Spinal cord (tissue), 10 donors: ENCODE measurements around the gene DPY19L1. TPM values are rescaled to one million over a fixed set of nuclear protein-coding genes. Genes with fewer than 3 reads are reported as not detected.
"Not testable (repeated sequence)": the region's sequence is repeated elsewhere in the genome, so short reads cannot be mapped to it uniquely, and the experiment has no call there.

Experiments
- DNase-seq, 6 donors: peaks; one replicate each; pipeline versions ENCODE4 v3.0.0 to v3.0.0-alpha.2; 2013 to 2015; ENCODE audit warnings: low spot score in 6 of 6, low read depth in 4 of 6
- H3K27ac ChIP-seq: one replicate; pipeline ENCODE4 v1.5.1; 2013; ENCODE audit warnings: low read depth, low read length, control low read depth
- H3K27me3 ChIP-seq: one replicate; pipeline ENCODE4 v1.6.1; 2013; ENCODE audit warnings: low read length; ENCODE audit not compliant: control insufficient read depth, insufficient read depth
- H3K36me3 ChIP-seq: one replicate; pipeline ENCODE4 v1.6.1; 2013; ENCODE audit warnings: low read length; ENCODE audit not compliant: control insufficient read depth, insufficient read depth
- H3K4me1 ChIP-seq: one replicate; pipeline ENCODE4 v1.6.1; 2013; ENCODE audit warnings: low read length; ENCODE audit not compliant: control insufficient read depth, insufficient read depth
- H3K4me3 ChIP-seq: one replicate; pipeline ENCODE4 v1.5.1; 2013; ENCODE audit warnings: low read depth, low read length, control low read depth
- H3K9me3 ChIP-seq: one replicate; pipeline ENCODE4 v1.6.1; 2013; ENCODE audit warnings: low read length; ENCODE audit not compliant: control insufficient read depth, insufficient read depth
- WGBS: methylation state at CpG from one replicate; pipeline ENCODE4 v1.1.5; 2013; ENCODE audit warnings: missing lambda C conversion rate; ENCODE audit not compliant: insufficient coverage; 5-methylcytosine and 5-hydroxymethylcytosine counted together
- polyA plus RNA-seq, 2 donors: library from polyadenylated mRNA; unstranded; fragments of 120-200 nt; gene quantifications; one replicate each; pipeline ENCODE4 v1.2.1, GENCODE V29; 2013; ENCODE audit not compliant: insufficient read length in 2 of 2
- total RNA-seq, 2 donors: library from RNA; depleted of rRNA in 1 of 2; stranded (reverse); fragments of 120-200 nt in 1 of 2; fragments of >200 nt in 1 of 2; gene quantifications; one replicate each; pipeline versions ENCODE4 v1.2.3 to v1.2.4, GENCODE V29; 2013 to 2014
- donor health status: healthy.

The DPY19L1 gene
- total and polyA plus RNA-seq, 4 donors: 31.7 to 54.1 (median 42.4) TPM

- not testable (repeated sequence) for DNase-seq, H3K36me3 ChIP-seq, H3K4me3 ChIP-seq, H3K27ac ChIP-seq, H3K9me3 ChIP-seq, H3K4me1 ChIP-seq, H3K27me3 ChIP-seq
- no CpG with 5 or more reads among the region's 5 CpGs for WGBS
Observed at GRCh38 chr7:34996423-34997090, 40.7 kb downstream of the DPY19L1 start.

- no peak for DNase-seq
- H3K27ac ChIP-seq: no peak overlapping the region
- H3K36me3 ChIP-seq: no peaks in the 10 kb centered on the region
- H3K27me3 ChIP-seq: no peaks in the 10 kb centered on the region
- H3K4me1 ChIP-seq: no peaks in the 10 kb centered on the region
- no peak overlapping the region for H3K4me3 ChIP-seq
- H3K9me3 ChIP-seq: no peaks in the 10 kb centered on the region
- no CpG with 5 or more reads among the region's 7 CpGs for WGBS
Observed at GRCh38 chr7:34995757-34996156, 41.5 kb downstream of the DPY19L1 start.

- Histone ChIP-seq H3K27me3 (no peaks in the 10 kb centered on the region), H3K27ac (no peak overlapping the region), H3K4me3 (no peak overlapping the region), H3K36me3 (peaks cover 2% of the 10 kb centered on the region), H3K9me3 (no peaks in the 10 kb centered on the region), H3K4me1 (no peaks in the 10 kb centered on the region)
- DNase-seq: no peak
- no CpG with 5 or more reads among the region's 12 CpGs for WGBS
Observed at GRCh38 chr7:34991938-34992840, 45.1 kb downstream of the DPY19L1 start.

GRCh38 chr7:34988442-34989125 lies 48.7 kb downstream of the DPY19L1 start:
- no CpG with 5 or more reads among the region's 2 CpGs for WGBS
- not testable (repeated sequence) for H3K9me3 ChIP-seq, H3K27ac ChIP-seq, DNase-seq, H3K36me3 ChIP-seq, H3K27me3 ChIP-seq, H3K4me3 ChIP-seq, H3K4me1 ChIP-seq

GRCh38 chr7:34985155-34985554 lies 52.1 kb downstream of the DPY19L1 start:
- H3K27ac ChIP-seq, H3K9me3 ChIP-seq, H3K4me1 ChIP-seq, H3K27me3 ChIP-seq, H3K4me3 ChIP-seq, DNase-seq, H3K36me3 ChIP-seq: not testable (repeated sequence)
- no CpG with 5 or more reads among the region's 3 CpGs for WGBS

- not testable (repeated sequence) for H3K27ac ChIP-seq, H3K4me3 ChIP-seq, H3K9me3 ChIP-seq, H3K4me1 ChIP-seq, DNase-seq, H3K36me3 ChIP-seq, H3K27me3 ChIP-seq
- 100% methylated on average over 2 of the region's 4 CpGs for WGBS
Observed at GRCh38 chr7:34984140-34984539, 53.1 kb downstream of the DPY19L1 start.

- no peaks in the 10 kb centered on the region for H3K36me3 ChIP-seq
- H3K4me1 ChIP-seq: no peaks in the 10 kb centered on the region
- no peak overlapping the region for H3K27ac ChIP-seq
- DNase-seq: no peak
- no peak overlapping the region for H3K4me3 ChIP-seq
- 88% methylated on average over 1 of the region's 3 CpGs for WGBS
- H3K9me3 ChIP-seq: no peaks in the 10 kb centered on the region
- H3K27me3 ChIP-seq: no peaks in the 10 kb centered on the region
Observed at GRCh38 chr7:34982371-34983019, 54.8 kb downstream of the DPY19L1 start.

GRCh38 chr7:34979124-34979523 lies 58.2 kb downstream of the DPY19L1 start:
- no CpG with 5 or more reads among the region's 2 CpGs for WGBS
- not testable (repeated sequence) for DNase-seq, H3K9me3 ChIP-seq, H3K4me1 ChIP-seq, H3K4me3 ChIP-seq, H3K36me3 ChIP-seq, H3K27ac ChIP-seq, H3K27me3 ChIP-seq

GRCh38 chr7:34973400-34973760 lies 63.9 kb downstream of the DPY19L1 start:
- no peak overlapping the region for H3K27ac ChIP-seq

More at GRCh38 chr7:34973400-34973760, 63.9 kb downstream of the DPY19L1 start:
- Histone ChIP-seq H3K36me3 (no peaks in the 10 kb centered on the region), H3K4me3 (no peak overlapping the region), H3K4me1 (no peaks in the 10 kb centered on the region), H3K9me3 (no peaks in the 10 kb centered on the region), H3K27me3 (no peaks in the 10 kb centered on the region)
- no peak for DNase-seq
- no CpG with 5 or more reads among the region's 3 CpGs for WGBS
